Keratinocyte (primary cell): ENCODE results near the gene ANKS1A. TPM values are rescaled to one million over a fixed set of nuclear protein-coding genes. Genes with fewer than 3 reads are reported as not detected.

ENCODE experiments used
- DNase-seq: peaks from one replicate; pipeline ENCODE4 v3.0.0-alpha.2; 2011; ENCODE audit warnings: low read depth, missing footprints, low spot score
- FAIRE-seq: peaks from 2 replicates; lab custom pipeline; 2011; peaks lifted over from hg19 to GRCh38; lab: Jason Lieb, UNC
- H2AFZ ChIP-seq: 2 replicates; pipeline ENCODE4 v1.6.0; 2012; ENCODE audit warnings: low read length, control low read depth, inconsistent platforms; ENCODE audit not compliant: control insufficient read depth
- H3K27ac ChIP-seq: 2 replicates; pipeline ENCODE4 v1.5.1; 2011; ENCODE audit warnings: low read length; ENCODE audit not compliant: control insufficient read depth, insufficient read depth
- H3K27me3 ChIP-seq: 3 replicates; pipeline ENCODE4 v1.6.0; 2011; ENCODE audit warnings: low read length; ENCODE audit not compliant: control insufficient read depth, insufficient read depth; ENCODE audit errors: extremely low read depth
- H3K36me3 ChIP-seq, 2 experiments: 2 replicates in 1 of 2; 3 replicates in 1 of 2; pipeline ENCODE4 v1.5.1; 2011; ENCODE audit warnings: low read length in 2 of 2, mild to moderate bottlenecking in 1 of 2; ENCODE audit not compliant: control insufficient read depth in 2 of 2, insufficient read depth in 2 of 2; ENCODE audit errors: extremely low read depth in 1 of 2
- H3K4me1 ChIP-seq: 3 replicates; pipeline ENCODE4 v1.5.1; 2011; ENCODE audit warnings: low read length; ENCODE audit not compliant: control insufficient read depth, insufficient read depth; ENCODE audit errors: extremely low read depth
- H3K4me2 ChIP-seq: 3 replicates; pipeline ENCODE4 v1.6.0; 2011; ENCODE audit warnings: low read depth, low read length; ENCODE audit not compliant: control insufficient read depth, insufficient read depth; ENCODE audit errors: extremely low read depth
- H3K4me3 ChIP-seq, 3 experiments: fragments of 200-600 bp in 1 of 3; sonication (generic) in 1 of 3; 2 replicates in 2 of 3; 3 replicates in 1 of 3; pipeline ENCODE4 v1.5.1; 2011 to 2016; ENCODE audit warnings: low read length in 3 of 3, mild to moderate bottlenecking in 3 of 3, control low read depth in 2 of 3, inconsistent platforms in 1 of 3, low read depth in 1 of 3, mixed read lengths in 1 of 3, mixed run types in 1 of 3, moderate library complexity in 1 of 3; ENCODE audit not compliant: control insufficient read depth in 2 of 3, insufficient read depth in 2 of 3; ENCODE audit errors: extremely low read depth in 1 of 3
- H3K79me2 ChIP-seq: 2 replicates; pipeline ENCODE4 v1.6.0; 2012; ENCODE audit warnings: low read length; ENCODE audit not compliant: control insufficient read depth, insufficient read depth
- H3K9ac ChIP-seq: 3 replicates; pipeline ENCODE4 v1.6.0; 2011; ENCODE audit warnings: low read length; ENCODE audit not compliant: control insufficient read depth, insufficient read depth; ENCODE audit errors: extremely low read depth
- H3K9me1 ChIP-seq: 3 replicates; pipeline ENCODE4 v1.6.0; 2011; ENCODE audit warnings: low read length; ENCODE audit not compliant: control insufficient read depth, insufficient read depth; ENCODE audit errors: extremely low read depth
- H3K9me3 ChIP-seq: 2 replicates; pipeline ENCODE4 v1.5.1; 2012; ENCODE audit warnings: low read depth, low read length; ENCODE audit not compliant: control insufficient read depth
- H4K20me1 ChIP-seq: 3 replicates; pipeline ENCODE4 v1.6.0; 2011; ENCODE audit warnings: low read length; ENCODE audit not compliant: control insufficient read depth, insufficient read depth; ENCODE audit errors: extremely low read depth
- CTCF ChIP-seq, 3 experiments: IDR thresholded peaks in 1 of 3; conservative IDR thresholded peaks in 1 of 3; optimal IDR thresholded peaks in 1 of 3; 2 replicates in 2 of 3; 3 replicates in 1 of 3; pipeline versions ENCODE3 to v1.5.1; 2011; ENCODE audit warnings: low read length in 3 of 3, mild to moderate bottlenecking in 3 of 3, moderate library complexity in 2 of 3, control low read depth in 1 of 3, inconsistent platforms in 1 of 3; ENCODE audit not compliant: insufficient read depth in 2 of 3; ENCODE audit errors: extremely low read depth in 1 of 3
- EZH2 ChIP-seq: IDR thresholded peaks from one replicate; pipeline ENCODE4 v1.6.1; 2012; ENCODE audit warnings: inconsistent platforms, mild to moderate bottlenecking, low read length, moderate library complexity
- dilution Hi-C: fragments of 300-500 bp; cut with MboI; formaldehyde crosslinking; loops from one replicate; pipeline ENCODE4 v1.7.0; 2020; ENCODE audit warnings: low sequenced_read_pairs; ENCODE audit not compliant: extremely low pct_ligation_motif_present
- polyA plus RNA-seq, 5 experiments: library from polyadenylated mRNA; depleted of rRNA in 3 of 5; stranded (reverse) in 3 of 5; stranded (forward) in 1 of 5; unstranded in 1 of 5; fragments of >200 nt; gene quantifications; 1 replicate in 1 of 5; 2 replicates in 3 of 5; 3 replicates in 1 of 5; pipeline versions ENCODE4 v1.2.1 to v1.2.3, GENCODE V29; 2011 to 2012; ENCODE audit warnings: missing spikeins in 2 of 5, low read depth in 1 of 5, low replicate concordance in 1 of 5

ANKS1A gene
- polyA plus RNA-seq, 1 donor (not counting 4 experiments of a cell fraction or from before 2014, with no cell fraction given) = 8.6 TPM

- H3K9me3 ChIP-seq = no peaks in the 10 kb centered on the region
- H3K4me3 ChIP-seq = no peak overlapping the region
- no peak overlapping the region for H3K9ac ChIP-seq
- no peaks in the 10 kb centered on the region for H3K79me2 ChIP-seq
- H3K4me1 ChIP-seq = no peaks in the 10 kb centered on the region
- no peak overlapping the region for H3K27ac ChIP-seq
- no peaks in the 10 kb centered on the region for H3K9me1 ChIP-seq
- no peak overlapping the region for H2AFZ ChIP-seq
- H3K4me2 ChIP-seq = no peak overlapping the region
- no peak for DNase-seq
- peaks cover 2 to 13% of the 10 kb centered on the region in 2 experiments for H3K36me3 ChIP-seq
- no peak for FAIRE-seq
- H4K20me1 ChIP-seq = peaks cover under 1% of the 10 kb centered on the region
- dilution Hi-C loops = no loop called here
- no peak for TF ChIP-seq EZH2
- TF ChIP-seq CTCF (optimal IDR thresholded peaks at IDR 0.05 in 1 of 3, IDR thresholded peaks at IDR 0.05 in 1 of 3, conservative IDR thresholded peaks at IDR 0.05 in 1 of 3; ENCODE audit: extremely low read depth in 1 of 3, insufficient read depth in 2 of 3, low read length in 3 of 3) = no peak
- H3K27me3 ChIP-seq = no peaks in the 10 kb centered on the region
Measured at GRCh38 chr6:35054743-35055130, 165.7 kb downstream of the ANKS1A start.

- H3K36me3 ChIP-seq = peaks cover 11 to 18% of the 10 kb centered on the region in 2 experiments
- H3K9ac ChIP-seq = no peak overlapping the region
Measured at GRCh38 chr6:35055891-35056290, 166.8 kb downstream of the ANKS1A start.

More at GRCh38 chr6:35055891-35056290, 166.8 kb downstream of the ANKS1A start:
- FAIRE-seq (no peak), DNase-seq (no peak)
- H3K79me2 ChIP-seq = no peaks in the 10 kb centered on the region
- H3K27ac ChIP-seq = no peak overlapping the region
- H4K20me1 ChIP-seq = peaks cover 4% of the 10 kb centered on the region
- H3K4me3 ChIP-seq = no peak overlapping the region
- TF ChIP-seq EZH2 (no peak), CTCF (optimal IDR thresholded peaks at IDR 0.05 in 1 of 3, IDR thresholded peaks at IDR 0.05 in 1 of 3, conservative IDR thresholded peaks at IDR 0.05 in 1 of 3; ENCODE audit: extremely low read depth in 1 of 3, insufficient read depth in 2 of 3, low read length in 3 of 3) (no peak)
- no peak overlapping the region for H2AFZ ChIP-seq
- no peaks in the 10 kb centered on the region for H3K4me1 ChIP-seq
- no peaks in the 10 kb centered on the region for H3K9me1 ChIP-seq
- no peaks in the 10 kb centered on the region for H3K9me3 ChIP-seq
- H3K27me3 ChIP-seq = no peaks in the 10 kb centered on the region
- H3K4me2 ChIP-seq = no peak overlapping the region
- dilution Hi-C loops = no loop called here
